T-helper 1 cell (primary cell): Measurements from ENCODE around the gene LARP1B.
"Not testable (repeated sequence)": the region's sequence is repeated elsewhere in the genome, so short reads cannot be mapped to it uniquely, and the experiment has no call there.

Experiments used
- DNase-seq, 5 donors: peaks; one replicate each; pipeline ENCODE4 v3.0.0-alpha.2; 2012 to 2020

LARP1B gene

DNA sequence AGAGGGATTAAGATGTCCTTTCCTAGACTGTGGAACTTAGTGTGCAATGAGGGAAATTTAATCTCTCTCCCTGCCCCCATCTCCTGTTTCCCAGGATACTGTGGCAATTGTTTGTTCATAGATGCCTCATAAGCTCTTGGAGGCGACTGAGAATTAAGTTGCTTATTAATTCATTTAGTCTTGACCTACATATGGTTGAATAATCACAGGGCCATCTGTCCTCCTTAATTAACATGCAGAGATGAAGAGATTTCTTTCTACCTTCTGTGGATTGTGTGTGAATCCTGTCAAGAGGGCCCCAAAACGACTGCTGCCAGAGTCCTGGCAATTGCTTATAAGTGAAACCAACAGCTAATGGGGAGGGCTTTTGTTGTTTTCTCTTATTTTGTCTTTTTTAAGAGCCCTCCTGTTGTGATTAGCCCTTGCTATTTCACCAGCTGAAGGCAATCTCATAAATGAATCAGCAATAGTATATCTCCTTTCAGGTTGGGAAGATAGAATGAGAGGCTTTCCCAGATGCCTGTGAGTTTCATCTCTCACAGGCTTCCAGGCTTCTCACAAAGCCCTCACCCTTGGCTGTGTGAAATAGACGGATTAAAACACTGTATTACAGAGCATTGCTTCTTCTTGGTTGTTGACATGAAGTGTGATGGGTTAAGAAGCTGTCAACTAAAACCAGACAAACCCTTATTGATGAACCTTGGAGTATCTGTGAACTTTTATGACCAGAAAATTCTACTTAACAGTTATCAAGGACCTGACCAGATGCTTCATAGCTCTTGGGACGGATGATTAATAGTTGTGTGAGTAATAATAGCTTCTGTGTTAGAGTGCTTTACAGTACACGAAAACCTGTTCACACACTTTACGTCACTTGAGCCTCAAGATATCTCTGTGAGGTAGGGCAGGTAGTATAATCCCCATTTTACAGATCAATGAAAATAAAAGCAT is 168.0 kb downstream of the LARP1B start:
- DNase-seq = no peak

DNA sequence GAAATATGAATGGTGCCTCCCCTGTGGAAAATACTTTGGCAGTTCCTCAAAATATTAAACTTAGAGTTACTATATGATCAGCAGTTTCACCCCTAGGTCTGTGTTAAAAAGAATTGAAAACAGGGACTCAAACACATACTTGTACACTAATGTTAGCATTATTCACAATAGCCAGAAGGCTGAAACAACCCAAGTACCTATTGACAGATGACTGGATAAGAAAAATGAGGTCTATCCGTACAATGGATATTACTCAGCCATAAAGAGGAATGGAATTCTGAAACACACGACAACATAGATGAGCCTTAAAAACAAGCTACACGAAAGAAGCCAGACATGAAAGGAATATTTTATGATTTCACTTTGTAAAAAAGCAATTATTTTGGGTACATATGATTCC is 171.6 kb downstream of the LARP1B start:
- no peak for DNase-seq

DNA sequence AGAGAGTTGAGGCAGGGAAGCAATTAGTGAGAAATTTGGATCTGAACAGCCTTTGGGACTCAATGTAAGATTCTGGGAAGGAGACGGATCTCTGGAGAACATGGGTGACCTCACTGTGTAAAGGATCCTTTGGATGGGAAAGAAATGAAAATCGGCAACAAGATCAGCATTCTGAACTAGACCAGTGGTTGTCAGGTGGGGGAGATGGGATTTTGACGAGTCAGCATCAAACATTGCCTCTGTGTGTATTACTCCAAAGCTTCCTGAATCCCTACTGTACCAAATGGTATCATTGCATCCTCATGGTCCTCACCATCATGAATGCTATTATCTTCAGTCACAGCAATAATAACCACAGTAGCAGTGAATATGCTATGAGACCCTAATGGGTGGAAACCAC is 173.7 kb downstream of the LARP1B start:
- no peak for DNase-seq

DNA sequence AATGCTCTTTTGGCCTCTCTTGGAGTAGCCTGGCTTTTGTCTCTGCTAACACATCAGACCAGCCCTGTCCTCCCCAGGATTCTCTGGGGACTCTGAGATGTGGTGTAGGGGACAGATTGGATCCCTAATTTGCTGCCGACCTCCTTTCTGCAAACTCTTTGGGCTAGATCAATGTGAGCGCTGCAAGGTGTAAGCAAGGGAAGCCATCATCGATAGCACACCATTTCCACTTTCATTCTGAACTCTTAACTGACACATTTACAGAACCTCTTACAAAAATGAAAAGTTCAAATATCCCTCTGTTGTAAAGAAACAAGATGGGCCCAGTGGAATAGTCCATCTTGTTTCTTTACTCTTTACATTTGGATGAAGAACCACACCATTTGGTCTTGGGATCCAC is 179.9 kb downstream of the LARP1B start:
- DNase-seq = no peak

DNA sequence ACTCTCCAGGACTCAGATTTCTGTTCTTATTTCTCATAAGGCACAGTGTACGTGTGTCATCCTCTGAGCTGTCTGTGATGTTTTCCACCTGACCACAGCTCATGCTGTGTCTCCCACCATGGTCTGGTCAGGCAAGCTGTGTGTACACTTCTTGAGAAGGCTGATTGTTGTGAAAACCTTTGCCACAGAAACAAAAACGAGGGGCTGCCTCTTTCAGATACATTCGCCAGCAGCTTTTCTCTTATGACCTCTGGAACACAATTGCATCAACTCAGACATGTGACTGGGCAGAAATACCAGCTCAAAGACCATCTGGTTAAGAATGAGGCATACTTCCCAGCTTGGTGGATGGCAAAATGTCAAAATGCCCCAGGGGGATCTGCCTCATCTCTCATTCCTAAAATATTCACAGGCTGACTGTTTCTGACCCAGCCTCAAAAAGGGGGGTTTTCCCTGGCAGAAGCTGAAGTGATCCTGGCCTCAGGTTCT is 180.4 kb downstream of the LARP1B start:
- no peak for DNase-seq

DNA sequence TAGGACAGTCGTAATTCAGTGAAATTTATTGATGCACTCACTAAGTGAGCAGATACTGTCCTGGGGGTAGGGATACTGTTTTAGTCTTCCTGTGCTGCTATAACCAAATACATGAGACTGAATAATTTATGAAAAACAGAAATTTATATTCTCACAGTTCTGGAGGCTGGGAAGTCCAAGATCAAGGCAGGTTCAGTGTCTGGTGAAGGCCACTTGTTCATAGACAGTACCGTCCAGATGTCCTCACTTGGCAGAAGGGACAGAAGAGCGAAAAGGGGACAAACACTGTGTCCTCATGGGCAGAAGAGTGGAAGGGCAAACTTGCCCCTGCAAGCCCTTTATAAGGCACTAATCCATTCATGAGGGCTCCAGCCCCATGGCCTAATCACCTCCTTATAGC is 180.9 kb downstream of the LARP1B start:
- DNase-seq = no peak

DNA sequence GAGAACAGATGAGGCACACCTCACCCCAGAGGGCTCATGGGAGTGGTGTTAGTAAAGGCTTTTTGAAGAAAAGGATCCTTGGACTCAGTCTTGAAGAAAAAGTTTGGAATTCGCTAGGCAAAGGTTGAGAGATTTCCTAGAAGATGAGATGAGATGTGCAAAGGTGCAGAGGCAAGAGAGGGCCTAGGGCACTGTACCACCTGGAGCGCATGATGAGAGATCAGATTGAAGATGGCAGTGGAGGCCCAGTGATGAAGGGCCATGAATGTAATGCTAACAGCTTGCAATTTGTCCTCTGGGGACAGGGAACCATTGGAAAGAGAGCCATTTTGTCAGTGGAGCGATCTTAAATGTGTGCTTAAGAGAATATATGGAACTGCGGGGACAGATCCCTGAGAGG is 181.5 kb downstream of the LARP1B start:
- no peak for DNase-seq

DNA sequence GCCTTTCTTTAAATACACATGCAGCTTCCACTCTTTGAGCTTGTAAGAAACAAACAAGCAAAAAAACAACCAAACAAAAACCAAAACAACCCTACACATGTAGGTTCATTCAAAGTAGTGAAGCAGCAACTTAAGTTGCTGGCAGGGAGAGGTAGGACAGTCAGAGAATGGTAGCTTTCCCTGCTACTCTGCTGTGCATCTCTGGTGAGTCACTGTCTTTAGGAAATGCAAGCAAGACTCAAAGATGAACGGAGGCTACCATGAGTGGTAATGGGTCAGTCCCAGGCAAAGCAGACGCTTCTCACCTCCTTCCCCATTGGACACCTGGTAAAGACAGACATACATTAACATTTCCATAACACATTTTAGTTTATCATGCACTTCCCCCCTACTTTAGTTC is 183.3 kb downstream of the LARP1B start:
- no peak for DNase-seq

DNA sequence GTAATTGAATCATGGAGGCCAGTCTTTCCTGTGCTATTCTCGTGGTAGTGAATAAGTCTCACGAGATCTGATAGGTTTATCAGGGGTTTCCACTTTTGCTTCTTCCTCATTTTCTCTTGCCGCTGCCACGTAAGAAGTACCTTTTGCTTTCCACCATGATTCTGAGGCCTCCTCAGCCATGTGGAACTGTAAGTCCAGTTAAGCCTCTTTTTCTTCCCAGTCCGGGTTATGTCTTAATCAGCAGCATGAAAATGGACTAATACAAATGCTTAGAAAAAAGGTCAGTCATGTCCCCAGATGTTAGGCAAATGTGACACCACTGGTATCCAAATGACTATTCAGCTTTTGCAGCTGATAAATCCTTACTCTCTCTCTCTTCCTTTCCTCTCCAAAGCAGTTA is 184.3 kb downstream of the LARP1B start:
- not testable (repeated sequence) for DNase-seq

DNA sequence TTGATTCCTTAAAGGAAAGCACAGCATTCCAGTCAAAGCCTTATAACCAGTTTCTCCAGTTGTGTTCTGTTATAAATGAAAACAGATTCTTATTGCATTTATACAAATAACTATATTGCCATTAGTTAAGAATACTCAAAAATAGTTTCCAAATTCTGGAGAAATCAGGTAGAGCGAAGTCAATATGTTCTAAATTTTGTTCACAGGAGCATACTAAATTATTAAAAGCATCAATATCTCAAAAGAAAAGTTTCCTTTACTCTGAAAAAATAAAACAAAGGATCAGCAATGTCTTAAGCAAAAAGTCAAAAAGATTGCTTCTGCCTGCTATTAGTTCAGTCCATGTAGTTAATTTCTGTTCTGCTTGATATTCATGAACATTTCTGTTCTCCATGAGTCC is 186.8 kb downstream of the LARP1B start:
- DNase-seq = no peak

DNA sequence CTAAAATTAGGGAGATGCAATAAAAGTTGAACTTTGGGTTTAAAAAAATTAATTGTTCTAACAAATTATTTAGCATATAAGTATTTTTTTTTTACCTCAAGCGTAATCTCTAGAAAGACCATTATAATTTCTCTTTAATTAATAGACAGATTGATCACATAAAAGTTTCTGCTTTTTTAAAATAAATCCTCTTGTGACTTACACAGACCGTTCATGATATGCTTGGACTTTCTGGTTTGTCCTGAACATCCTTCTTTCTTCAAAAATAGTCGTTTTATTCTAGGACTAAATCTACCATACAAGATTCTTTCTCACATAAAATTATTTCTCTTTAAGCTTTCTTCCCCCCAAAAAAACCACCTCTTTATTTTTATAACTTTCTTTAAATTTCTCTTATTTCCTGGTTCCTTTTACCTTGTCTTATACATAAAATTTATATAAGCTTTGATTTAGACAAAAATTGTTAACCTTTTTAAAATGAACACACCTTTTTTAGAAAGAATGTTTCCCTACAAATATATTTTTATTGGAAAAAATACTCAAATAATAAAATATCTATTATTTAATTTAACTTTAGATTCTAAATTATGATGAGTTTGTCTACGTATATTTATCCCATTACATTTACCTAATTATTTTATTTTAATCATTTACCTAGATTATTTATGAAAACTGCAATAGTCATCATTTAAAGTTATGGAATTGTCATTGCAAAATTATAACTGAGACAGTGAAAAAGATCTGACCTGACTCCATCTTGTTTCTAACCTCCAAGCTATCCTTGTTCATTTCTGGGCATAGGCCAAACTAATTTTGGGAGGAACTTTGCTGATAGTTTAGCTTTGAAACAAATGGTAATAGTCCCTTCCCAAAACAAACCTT is 188.9 kb downstream of the LARP1B start:
- no peak for DNase-seq

DNA sequence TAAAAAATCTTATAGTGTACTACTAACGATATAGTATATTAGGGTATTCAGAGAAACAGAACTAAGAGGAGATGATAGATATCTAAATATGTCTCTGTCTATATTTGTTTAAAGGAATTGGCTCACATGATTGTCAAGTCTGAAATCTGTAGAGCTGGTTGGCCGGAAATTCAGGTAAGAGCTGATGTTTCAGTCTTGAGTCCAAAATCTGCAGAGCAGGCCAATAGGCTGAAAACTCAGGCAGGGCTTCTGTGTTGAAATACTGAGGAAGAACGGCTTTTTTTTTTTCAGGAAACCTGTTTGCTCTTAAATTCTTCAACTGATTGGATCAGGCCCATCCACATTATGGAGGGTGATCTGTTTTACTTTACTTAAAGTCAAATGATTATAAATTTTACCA is 194.8 kb downstream of the LARP1B start:
- DNase-seq = no peak

DNA sequence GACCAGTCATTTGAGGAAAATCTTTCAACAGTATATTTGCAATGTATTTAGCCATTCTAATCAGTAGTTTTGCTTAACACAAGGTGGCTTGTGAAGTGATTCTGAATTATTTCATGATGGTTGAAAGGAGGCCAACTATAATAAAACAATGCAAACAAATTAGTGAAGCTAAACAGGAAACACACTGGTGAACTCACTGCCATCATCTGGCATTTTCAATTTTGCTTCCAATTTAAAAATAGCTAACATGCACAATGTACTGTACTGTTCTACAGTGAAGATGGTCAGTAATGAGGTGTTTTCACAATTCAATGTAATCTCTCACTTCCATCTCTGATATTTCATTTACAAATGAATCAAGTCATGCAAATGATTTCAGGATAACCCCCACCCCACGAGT is 195.4 kb downstream of the LARP1B start:
- DNase-seq = no peak

DNA sequence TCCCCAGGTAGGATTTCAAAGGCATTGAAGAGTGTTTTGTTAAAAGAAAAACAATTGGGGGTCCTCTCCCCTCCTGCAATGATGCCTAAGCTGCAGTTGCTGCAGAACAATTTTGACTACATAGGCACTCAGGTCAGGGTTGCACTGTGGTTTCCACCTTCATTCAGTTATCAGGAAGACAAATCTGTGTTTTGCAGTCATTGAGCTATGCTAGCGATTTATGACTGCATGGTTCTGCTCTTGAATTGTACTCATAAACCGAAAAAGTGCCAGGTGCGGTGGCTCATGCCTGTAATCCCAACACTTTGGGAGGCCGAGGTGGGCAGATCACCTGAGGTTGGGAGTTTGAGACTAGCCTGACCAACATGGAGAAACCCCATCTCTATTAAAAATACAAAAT is 197.1 kb downstream of the LARP1B start:
- DNase-seq = not testable (repeated sequence)

DNA sequence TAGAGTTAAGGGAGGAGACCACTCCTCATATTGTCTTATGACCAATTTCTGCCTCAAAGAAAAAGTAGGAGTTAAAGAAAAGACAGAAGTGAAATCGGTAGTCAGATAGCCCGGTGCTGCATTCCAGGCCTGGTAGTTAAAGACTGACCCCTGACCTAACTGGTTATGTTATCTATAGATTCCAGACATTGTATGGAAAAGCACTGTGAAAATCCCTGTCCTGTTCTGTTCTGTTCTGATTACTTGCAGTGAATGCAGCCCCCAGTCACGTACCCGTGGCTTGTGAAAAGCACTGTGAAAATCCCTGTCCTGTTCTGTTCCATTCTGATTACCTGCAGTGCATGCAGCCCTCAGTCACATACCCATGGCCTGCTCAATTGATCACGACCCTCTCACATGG is 198.8 kb downstream of the LARP1B start:
- DNase-seq = not testable (repeated sequence)
